DMS53 treated with DMSO at 0.1 percent for 48 hours (cell line): Measurements from ENCODE around the gene CUBN.

Experiments
- DNase-seq: peaks from one replicate; lab custom pipeline; 2025; ENCODE audit not compliant: unreplicated experiment; lab: John Stamatoyannopoulos, UW

CUBN gene

DNA sequence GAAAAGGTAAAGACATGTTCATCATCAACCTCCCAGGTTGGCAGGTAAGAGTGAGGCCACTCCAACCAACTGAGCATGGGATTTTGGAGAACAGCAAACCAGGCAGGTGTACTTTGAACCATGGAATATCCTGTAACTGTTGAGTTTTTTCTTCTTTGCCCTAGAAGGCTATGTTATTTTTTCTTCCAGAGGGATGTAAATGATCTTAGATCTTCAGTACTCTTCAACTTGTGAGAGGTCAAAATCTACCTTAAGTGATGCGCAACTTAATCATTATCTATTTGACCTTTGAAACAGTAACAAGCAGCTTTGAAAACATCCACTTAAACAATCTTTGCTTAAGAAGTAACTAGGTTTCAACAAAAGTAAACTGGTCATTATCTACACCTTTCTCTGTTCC is at the start of gene CUBN:
Gene CUBN, minus strand, starts transcription at position 71 of the 400 bp plus-strand sequence. Its CDS starts 46 bp downstream, at position 25.
- DNase-seq, result no peak

GRCh38 chr10:17179002-17179401 is 49.4 kb upstream of the CUBN start:
- no peak for DNase-seq

GRCh38 chr10:17178006-17178405 is 48.4 kb upstream of the CUBN start:
- no peak for DNase-seq

DNA sequence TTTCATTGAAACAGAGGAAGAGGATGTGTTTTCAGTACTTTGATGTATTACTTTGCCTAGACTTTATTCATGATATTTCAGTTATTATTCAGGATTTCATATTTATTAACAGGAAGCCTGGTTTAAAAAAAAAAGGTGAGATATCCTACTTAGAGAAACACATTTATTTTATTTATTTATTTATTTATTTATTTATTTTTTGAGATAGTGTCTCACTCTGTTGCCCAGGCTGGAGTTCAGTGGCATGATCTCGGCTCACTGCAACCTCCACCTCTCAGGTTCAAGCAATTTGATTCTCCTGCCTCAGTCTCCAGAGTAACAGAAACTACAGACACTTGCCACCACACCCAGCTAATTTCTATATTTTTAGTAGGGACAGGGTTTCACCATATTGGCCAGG is 47.4 kb upstream of the CUBN start:
- DNase-seq, result no peak

DNA sequence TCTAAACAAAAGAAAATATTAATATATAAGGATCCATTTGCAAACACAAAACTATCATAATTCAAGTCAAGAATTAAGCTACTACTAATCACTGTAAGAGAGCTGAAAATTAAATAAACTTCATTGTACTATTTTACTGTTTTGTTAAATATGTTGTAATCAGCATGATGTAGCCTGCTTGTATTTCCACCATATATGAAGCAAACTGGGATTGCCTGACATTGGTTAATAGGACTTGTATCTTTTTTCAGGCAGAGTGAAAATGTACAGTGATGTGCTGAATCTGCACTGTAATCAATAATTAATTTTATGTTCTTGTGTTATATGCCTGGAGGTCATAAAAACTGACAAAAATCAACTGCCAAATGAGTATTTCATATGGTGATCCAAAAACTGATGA is 46.5 kb upstream of the CUBN start:
- no peak for DNase-seq

DNA sequence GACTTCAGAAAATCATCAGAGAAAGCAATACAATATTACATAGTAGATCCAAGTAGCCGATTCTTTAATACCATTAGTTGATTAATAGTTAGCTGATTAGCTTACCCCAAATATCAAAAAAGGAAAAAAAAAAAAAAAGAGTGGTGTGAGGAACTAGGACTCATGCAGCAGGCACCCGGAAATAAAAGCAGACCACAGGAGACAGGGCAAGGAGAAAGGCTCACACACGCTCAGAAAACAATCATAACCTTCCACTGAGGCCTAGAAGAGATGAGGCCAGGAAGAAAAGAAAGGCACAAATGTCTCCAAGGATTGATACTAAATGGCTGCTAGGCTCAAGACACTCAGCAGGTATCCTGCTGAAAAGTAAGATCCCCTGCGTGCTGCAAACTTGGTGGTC is 45.9 kb upstream of the CUBN start:
- DNase-seq, result no peak

DNA sequence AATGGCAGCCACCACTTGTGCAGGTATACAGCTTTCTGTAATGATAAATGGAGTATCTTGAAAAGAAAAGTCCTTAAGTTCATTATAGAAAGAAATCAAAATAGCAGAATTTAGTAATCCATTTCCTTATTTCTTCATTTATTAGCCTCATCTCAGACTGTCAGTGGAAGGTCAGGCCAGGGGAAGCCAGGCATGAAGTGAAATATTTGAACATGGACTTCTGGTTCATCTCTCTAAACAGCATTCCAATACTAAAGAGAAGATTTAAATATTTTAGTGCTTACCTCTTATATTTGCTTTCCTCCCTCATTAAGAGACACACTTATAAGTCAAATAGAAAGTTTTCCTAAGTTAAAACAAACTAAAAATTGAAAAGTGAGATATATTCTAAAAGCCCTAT is 45.0 kb upstream of the CUBN start:
- DNase-seq, result no peak

GRCh38 chr10:17171141-17171641 is 41.6 kb upstream of the CUBN start:
- DNase-seq, result no peak

GRCh38 chr10:17169803-17170202 is 40.2 kb upstream of the CUBN start:
- no peak for DNase-seq

GRCh38 chr10:17166699-17167098 is 37.1 kb upstream of the CUBN start:
- no peak for DNase-seq

DNA sequence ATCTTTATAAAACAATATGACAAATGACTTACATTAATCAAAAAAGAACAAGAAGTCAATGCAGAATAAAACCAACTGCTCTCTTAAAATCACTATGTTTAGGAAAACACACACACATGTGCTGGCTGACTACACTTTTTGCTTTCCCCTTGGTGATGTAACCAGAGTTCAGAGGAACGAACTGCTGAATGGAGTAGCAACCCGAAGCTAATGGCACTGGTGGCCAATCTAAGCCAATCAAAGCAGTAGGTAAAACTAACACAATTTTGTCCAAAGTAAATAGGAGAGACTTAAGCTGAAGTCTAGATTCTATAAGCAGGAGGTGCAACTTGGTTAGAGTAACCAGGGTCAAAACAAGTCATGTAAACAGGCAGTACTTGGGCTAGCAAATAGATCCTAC is 33.2 kb upstream of the CUBN start:
- DNase-seq, result no peak

GRCh38 chr10:17161775-17162174 is 32.2 kb upstream of the CUBN start:
- DNase-seq, result no peak

DNA sequence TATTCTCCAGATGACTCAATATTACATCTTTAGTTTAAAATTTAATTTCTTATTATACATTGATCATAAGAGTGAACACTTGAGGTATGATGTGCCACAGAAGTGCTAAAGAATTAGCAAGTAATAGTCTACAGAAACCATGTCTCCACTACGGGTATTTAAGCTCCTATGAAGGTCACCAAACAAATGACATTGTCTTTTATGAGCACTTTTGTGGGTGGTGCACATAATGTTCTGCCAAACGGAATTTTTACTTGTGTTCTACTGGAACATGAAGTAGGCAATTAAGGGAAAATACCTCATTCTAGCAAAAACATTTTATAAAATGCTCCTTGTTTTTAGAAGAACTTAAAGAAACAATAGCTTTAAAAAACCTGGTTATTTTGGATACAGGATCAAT is 27.4 kb upstream of the CUBN start:
- no peak for DNase-seq

- DNase-seq, result no peak
These were observed 26.2 kb upstream of the CUBN start for GRCh38 chr10:17155826-17156225.

- DNase-seq, result no peak
These were observed 24.5 kb upstream of the CUBN start for GRCh38 chr10:17154116-17154515.

DNA sequence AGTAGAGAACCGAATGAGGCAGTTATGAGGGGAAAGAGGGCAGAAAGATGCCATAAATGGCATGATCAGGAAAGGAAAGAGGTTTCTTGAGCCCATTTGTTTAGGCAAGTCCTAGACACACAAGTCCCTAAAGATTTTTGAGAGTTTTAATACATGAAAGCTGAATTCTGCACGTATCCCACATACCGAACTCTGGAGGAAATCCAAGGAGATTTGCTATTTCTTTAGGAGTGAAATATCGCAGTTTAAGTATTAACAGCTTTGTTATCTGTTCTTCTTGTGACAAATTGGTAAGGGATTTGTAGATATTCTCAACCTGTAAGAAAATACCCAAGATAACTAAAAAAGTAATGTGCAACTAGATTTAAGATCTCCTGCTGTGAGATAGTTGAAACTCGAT is 23.7 kb upstream of the CUBN start:
- no peak for DNase-seq

DNA sequence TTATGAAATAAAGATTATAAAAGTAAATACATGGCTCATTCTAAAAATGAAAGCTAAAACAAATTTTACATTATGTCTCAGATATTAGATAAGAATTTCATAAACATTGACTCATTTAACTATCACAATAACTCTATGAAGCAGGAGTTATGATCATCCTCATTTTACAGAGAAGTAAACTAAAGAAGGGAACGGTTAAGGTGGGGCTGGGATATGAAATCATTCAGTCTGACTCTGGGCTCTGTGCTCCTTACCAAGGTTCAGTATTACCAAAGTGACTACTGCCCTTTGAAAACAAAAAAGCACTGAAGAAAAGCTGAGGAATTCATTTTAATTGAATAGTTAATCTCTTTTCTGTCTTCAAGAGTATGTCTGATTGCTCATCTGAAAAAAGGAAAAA is 22.1 kb upstream of the CUBN start:
- no peak for DNase-seq

- no peak for DNase-seq
These were observed 18.4 kb upstream of the CUBN start for GRCh38 chr10:17147884-17148489.

DNA sequence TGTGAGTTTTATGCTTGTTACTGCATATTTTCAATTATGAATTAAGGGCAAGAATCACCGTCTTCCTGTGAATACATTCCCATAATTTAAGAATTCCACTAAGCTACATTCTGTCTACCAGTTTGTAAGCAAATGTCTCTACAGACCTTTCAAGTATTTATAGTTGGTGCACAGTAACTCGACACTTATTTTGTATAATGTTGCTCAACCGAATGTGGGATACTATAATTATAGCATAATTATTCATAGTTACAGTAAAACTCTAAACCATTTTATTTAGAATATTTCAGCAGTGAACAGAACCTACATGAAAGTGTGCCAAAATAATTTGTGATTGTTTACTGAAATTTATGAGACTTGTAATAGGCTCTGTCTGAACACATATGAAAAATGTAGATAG is 17.3 kb upstream of the CUBN start:
- no peak for DNase-seq

- no peak for DNase-seq
These were observed 15.6 kb upstream of the CUBN start for GRCh38 chr10:17145239-17145638.

GRCh38 chr10:17144757-17145156 is 15.1 kb upstream of the CUBN start:
- no peak for DNase-seq

GRCh38 chr10:17144032-17144431 is 14.4 kb upstream of the CUBN start:
- peak; percentile 75 for DNase-seq

- DNase-seq, result no peak
These were observed 13.6 kb upstream of the CUBN start for GRCh38 chr10:17143055-17143690.
